HG02763 (cell line): ENCODE results near the gene CDH18.

Source experiments
- ATAC-seq: cut with Tn5 transposase; IDR thresholded peaks from one replicate; pipeline ENCODE4 v1.9.1; 2021; ENCODE audit warnings: mild to moderate bottlenecking, moderate library complexity; ENCODE audit not compliant: unreplicated experiment

The CDH18 gene

GRCh38 chr5:19615071-19615470, 372.9 kb downstream of the CDH18 start:
- ATAC-seq, result no peak

- no peak for ATAC-seq
Measured at GRCh38 chr5:19608444-19609002, 379.5 kb downstream of the CDH18 start.

- ATAC-seq, result no peak
Measured at GRCh38 chr5:19605846-19606407, 382.1 kb downstream of the CDH18 start.

- no peak for ATAC-seq
Measured at GRCh38 chr5:19584131-19584530, 403.9 kb downstream of the CDH18 start.

GRCh38 chr5:19577882-19578281, 410.1 kb downstream of the CDH18 start:
- ATAC-seq, result no peak

GRCh38 chr5:19568004-19568403, 420.0 kb downstream of the CDH18 start:
- ATAC-seq, result no peak

- no peak for ATAC-seq
Measured at GRCh38 chr5:19565466-19565865, 422.5 kb downstream of the CDH18 start.

- ATAC-seq, result no peak
Measured at GRCh38 chr5:19564036-19564435, 424.0 kb downstream of the CDH18 start.

- ATAC-seq, result no peak
Measured at GRCh38 chr5:19555876-19556275, 432.1 kb downstream of the CDH18 start.

- no peak for ATAC-seq
Measured at GRCh38 chr5:19555436-19555835, 432.6 kb downstream of the CDH18 start.

- no peak for ATAC-seq
Measured at GRCh38 chr5:19554524-19554923, 433.5 kb downstream of the CDH18 start.

GRCh38 chr5:19547640-19548039, 440.4 kb downstream of the CDH18 start:
- no peak for ATAC-seq

- no peak for ATAC-seq
Measured at GRCh38 chr5:19546521-19546920, 441.5 kb downstream of the CDH18 start.

- ATAC-seq, result no peak
Measured at GRCh38 chr5:19538607-19539006, 449.4 kb downstream of the CDH18 start.

GRCh38 chr5:19536387-19536786, 451.6 kb downstream of the CDH18 start:
- ATAC-seq, result no peak

GRCh38 chr5:19534751-19535150, 453.2 kb downstream of the CDH18 start:
- no peak for ATAC-seq

GRCh38 chr5:19532936-19533335, 455.1 kb downstream of the CDH18 start:
- ATAC-seq, result no peak

- ATAC-seq, result no peak
Measured at GRCh38 chr5:19531374-19531952, 456.5 kb downstream of the CDH18 start.

- ATAC-seq, result no peak
Measured at GRCh38 chr5:19519448-19519847, 468.6 kb downstream of the CDH18 start.

GRCh38 chr5:19498852-19499251, 489.1 kb downstream of the CDH18 start:
- ATAC-seq, result no peak

- ATAC-seq, result no peak
Measured at GRCh38 chr5:19497229-19497815, 490.7 kb downstream of the CDH18 start.

GRCh38 chr5:19496056-19496455, 491.9 kb downstream of the CDH18 start:
- no peak for ATAC-seq
